Neural progenitor cell (in vitro differentiated cells): Measurements from ENCODE around the gene CHST8.

Experiments used
- CTCF ChIP-seq: fragments of 200-600 bp; sonication (generic); IDR thresholded peaks from 2 replicates; pipeline ENCODE4 v1.5.1; 2017; ENCODE audit warnings: antibody characterized with exemption, mild to moderate bottlenecking
- EZH2 ChIP-seq: fragments of 200-600 bp; sonication (generic); IDR thresholded peaks from 2 replicates; pipeline ENCODE4 v1.6.1; 2017; ENCODE audit warnings: antibody characterized with exemption, mild to moderate bottlenecking, moderate library complexity
- EZH2phosphoT487 ChIP-seq: fragments of 200-600 bp; sonication (generic); IDR thresholded peaks from 2 replicates; pipeline ENCODE4 v1.6.1; 2017; ENCODE audit warnings: antibody characterized with exemption

- TF ChIP-seq EZH2phosphoT487 = no peak
- TF ChIP-seq CTCF = no peak
- no peak for TF ChIP-seq EZH2
These were observed 43.0 kb downstream of the CHST8 start for GRCh38 chr19:33664744-33665143.
